Mucosa of stomach (tissue), 1 donor: ENCODE measurements around the gene GNA15.
"Not testable (repeated sequence)": the region's sequence is repeated elsewhere in the genome, so short reads cannot be mapped to it uniquely, and the experiment has no call there.

ENCODE experiments used
- H3K27me3 ChIP-seq: one replicate; pipeline ENCODE4 v1.7.0; 2013; ENCODE audit warnings: mild to moderate bottlenecking, low read length; ENCODE audit not compliant: control insufficient read depth, insufficient read depth
- H3K36me3 ChIP-seq: one replicate; pipeline ENCODE4 v1.7.0; 2013; ENCODE audit warnings: low read length; ENCODE audit not compliant: control insufficient read depth, insufficient read depth
- H3K4me1 ChIP-seq: one replicate; pipeline ENCODE4 v1.7.0; 2013; ENCODE audit warnings: mild to moderate bottlenecking, low read length; ENCODE audit not compliant: control insufficient read depth, insufficient read depth
- H3K4me3 ChIP-seq: one replicate; pipeline ENCODE4 v1.7.0; 2013; ENCODE audit warnings: low read length
- H3K9ac ChIP-seq: one replicate; pipeline ENCODE4 v1.7.0; 2013; ENCODE audit warnings: mild to moderate bottlenecking, low read length, moderate library complexity
- H3K9me3 ChIP-seq: one replicate; pipeline ENCODE4 v1.7.0; 2013; ENCODE audit warnings: mild to moderate bottlenecking, low read length, moderate library complexity; ENCODE audit not compliant: control insufficient read depth
- donor health status: Pancreatic carcinoma.

Gene GNA15

DNA sequence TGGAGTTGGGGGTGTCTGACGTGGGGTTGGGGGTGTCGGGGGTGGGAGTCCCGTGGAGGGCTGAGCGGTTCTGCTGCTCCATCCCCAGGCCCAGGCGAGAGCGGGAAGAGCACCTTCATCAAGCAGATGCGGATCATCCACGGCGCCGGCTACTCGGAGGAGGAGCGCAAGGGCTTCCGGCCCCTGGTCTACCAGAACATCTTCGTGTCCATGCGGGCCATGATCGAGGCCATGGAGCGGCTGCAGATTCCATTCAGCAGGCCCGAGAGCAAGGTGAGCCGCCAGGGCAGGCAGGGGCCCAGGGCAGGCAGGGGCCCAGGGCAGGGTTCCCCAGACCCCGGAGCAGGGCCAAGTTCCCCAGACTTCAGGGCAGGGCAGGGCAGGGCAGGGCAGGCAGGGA is 12.7 kb downstream of the GNA15 start:
- no peaks in the 10 kb centered on the region for H3K36me3 ChIP-seq
- no peak overlapping the region for H3K9ac ChIP-seq
- no peaks in the 10 kb centered on the region for H3K9me3 ChIP-seq
- H3K4me1 ChIP-seq: no peaks in the 10 kb centered on the region
- H3K27me3 ChIP-seq: no peaks in the 10 kb centered on the region
- H3K4me3 ChIP-seq: no peak overlapping the region

DNA sequence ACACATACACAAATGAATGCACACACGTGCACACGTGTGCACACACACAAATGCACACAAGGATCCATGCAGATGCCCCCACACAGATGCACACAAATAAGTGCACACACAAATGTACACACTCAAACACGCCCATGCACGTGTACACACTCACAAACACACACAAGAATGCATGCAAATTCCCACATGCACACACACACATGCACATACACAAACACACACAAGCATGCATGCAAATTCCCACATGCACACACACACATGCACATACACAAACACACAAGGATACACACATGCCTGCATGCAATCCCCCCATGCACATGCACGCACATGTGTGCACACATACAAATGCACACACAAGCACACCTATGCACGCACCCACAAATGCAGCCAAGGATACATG is 13.3 kb downstream of the GNA15 start:
- Histone ChIP-seq H3K4me1 (no peaks in the 10 kb centered on the region), H3K36me3 (no peaks in the 10 kb centered on the region), H3K9ac (no peak overlapping the region), H3K4me3 (no peak overlapping the region), H3K9me3 (no peaks in the 10 kb centered on the region), H3K27me3 (no peaks in the 10 kb centered on the region)

DNA sequence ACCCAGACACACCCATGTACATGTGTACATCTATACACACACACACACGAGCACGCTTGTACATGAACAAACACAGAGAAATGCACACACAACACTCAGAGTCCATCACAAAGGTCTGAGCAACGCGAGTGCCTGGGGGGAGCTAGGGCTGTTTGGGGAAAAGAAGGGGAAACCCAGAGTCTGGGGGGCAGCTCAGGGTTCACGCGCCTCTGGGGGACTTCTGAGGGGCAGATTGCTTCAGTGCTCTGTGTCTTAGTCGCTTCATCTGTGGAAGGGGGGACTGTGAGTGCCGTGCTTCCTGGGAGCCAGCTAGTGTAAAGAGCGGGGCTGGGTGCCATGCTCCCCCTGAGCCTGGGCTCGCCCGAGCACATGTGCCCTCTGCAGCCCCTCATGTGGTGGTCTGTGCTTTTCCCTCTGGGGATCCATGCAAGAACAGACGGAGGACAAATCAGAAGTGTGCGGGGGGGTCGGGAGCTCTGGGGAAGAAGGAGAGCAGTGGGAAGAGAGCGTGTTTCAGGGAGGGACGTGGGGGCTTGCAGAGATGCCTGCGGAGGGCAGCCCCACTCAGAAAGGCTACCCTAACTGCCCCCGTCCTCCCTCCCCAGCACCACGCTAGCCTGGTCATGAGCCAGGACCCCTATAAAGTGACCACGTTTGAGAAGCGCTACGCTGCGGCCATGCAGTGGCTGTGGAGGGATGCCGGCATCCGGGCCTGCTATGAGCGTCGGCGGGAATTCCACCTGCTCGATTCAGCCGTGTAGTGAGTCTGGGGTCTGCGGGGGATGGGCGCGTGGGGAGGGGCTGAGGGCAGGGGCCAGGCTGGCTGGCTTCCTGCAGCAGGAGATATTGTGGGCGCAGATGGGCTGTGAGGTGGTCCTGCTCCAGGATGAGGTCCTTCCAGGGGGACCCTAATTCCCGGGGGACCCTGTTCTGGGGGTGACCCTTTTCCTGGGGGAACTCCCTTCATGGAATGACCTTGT is 14.0 kb downstream of the GNA15 start:
- Histone ChIP-seq H3K9ac (no peak overlapping the region), H3K4me1 (no peaks in the 10 kb centered on the region), H3K4me3 (no peak overlapping the region), H3K36me3 (no peaks in the 10 kb centered on the region), H3K9me3 (no peaks in the 10 kb centered on the region), H3K27me3 (no peaks in the 10 kb centered on the region)

DNA sequence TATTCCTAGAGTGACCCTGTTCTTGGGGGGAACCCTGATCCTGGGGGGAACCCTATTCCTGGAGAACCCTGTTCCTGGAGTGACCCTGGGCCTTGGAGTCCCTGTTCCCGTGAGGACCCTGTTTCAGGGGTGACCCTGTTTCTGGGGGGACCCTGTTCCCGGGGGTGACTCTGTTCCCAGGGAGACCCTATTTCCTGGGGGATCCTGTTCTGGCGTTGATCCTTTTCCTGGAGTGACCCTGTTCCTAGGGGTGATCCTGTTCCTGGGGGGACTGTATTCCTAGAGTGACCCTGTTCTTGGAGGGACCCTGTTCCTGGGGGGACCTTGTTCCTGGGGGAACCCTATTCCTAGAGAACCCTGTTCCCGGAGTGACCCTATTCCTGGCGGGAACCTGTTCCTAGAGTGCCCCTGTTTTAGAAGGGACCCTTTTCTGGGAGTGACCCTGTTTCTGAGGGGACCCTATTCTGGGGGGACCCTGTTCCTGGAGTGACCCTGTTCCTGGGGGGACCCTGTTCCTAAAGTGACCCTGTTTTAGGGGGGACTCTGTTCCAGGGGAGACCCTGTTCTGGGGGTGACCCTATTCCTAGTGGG is 15.0 kb downstream of the GNA15 start:
- H3K9ac ChIP-seq: no peak overlapping the region
- H3K27me3 ChIP-seq: no peaks in the 10 kb centered on the region
- H3K4me1 ChIP-seq: no peaks in the 10 kb centered on the region
- H3K4me3 ChIP-seq: no peak overlapping the region
- H3K9me3 ChIP-seq: no peaks in the 10 kb centered on the region
- H3K36me3 ChIP-seq: peaks cover 1% of the 10 kb centered on the region

DNA sequence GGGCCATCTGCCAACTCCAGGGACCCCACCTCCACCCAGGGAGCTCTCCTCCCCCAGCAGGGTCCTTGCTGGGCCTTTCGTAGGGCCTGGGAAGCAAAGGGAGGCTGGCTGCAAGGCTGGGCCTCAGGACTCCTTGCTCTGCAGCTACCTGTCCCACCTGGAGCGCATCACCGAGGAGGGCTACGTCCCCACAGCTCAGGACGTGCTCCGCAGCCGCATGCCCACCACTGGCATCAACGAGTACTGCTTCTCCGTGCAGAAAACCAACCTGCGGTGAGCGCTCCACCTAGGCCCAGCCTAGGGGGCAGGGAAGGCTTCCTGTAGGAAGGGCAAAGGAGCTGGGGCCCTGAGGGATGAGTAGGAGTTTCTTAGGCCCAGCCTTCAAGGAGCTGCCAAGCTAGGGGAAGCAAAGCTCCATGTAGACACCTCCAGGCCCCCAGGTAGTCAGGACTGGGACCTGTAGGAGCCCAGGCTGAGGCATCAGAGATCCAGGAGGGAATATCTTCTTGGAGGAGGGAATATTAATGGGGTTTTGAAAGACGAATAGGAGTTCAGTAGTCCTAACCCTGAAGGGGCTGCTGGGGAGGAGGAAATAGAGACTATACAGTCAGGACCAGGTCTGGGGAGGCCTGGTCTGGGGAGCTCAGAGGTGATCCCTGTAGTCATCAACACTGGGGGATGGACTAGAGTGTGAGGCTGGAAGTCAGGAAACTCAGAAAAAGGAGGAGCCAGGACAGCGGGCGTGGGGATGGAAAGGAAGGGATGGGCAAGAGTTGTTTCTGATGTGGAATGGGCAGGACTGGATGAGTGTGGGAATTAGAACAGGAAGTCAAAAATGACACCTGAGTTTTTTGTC is 16.0 kb downstream of the GNA15 start:
- Histone ChIP-seq H3K9ac (no peak overlapping the region), H3K4me3 (no peak overlapping the region), H3K9me3 (no peaks in the 10 kb centered on the region), H3K27me3 (no peaks in the 10 kb centered on the region), H3K36me3 (peaks cover 6% of the 10 kb centered on the region), H3K4me1 (no peaks in the 10 kb centered on the region)

DNA sequence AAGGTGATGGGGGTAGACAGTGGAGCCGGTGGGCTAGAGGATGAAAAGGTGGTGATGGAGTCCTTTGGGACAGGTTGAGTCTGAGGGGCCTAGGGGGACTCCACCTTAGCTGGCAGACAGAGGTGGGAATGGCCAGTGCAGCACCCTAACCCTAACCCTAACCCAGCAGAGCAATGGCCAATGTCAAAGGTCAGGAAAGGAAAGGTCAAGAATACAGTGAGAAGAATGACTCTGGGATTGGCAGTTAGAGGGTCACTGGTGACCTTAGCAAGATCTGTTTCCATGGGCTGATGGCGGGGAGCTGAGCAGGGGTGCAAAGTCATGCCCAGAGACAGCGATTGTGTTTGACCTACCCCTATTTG is 16.6 kb downstream of the GNA15 start:
- Histone ChIP-seq H3K9ac (no peak overlapping the region), H3K27me3 (no peaks in the 10 kb centered on the region), H3K9me3 (no peaks in the 10 kb centered on the region), H3K36me3 (peaks cover 6% of the 10 kb centered on the region), H3K4me3 (no peak overlapping the region), H3K4me1 (no peaks in the 10 kb centered on the region)

DNA sequence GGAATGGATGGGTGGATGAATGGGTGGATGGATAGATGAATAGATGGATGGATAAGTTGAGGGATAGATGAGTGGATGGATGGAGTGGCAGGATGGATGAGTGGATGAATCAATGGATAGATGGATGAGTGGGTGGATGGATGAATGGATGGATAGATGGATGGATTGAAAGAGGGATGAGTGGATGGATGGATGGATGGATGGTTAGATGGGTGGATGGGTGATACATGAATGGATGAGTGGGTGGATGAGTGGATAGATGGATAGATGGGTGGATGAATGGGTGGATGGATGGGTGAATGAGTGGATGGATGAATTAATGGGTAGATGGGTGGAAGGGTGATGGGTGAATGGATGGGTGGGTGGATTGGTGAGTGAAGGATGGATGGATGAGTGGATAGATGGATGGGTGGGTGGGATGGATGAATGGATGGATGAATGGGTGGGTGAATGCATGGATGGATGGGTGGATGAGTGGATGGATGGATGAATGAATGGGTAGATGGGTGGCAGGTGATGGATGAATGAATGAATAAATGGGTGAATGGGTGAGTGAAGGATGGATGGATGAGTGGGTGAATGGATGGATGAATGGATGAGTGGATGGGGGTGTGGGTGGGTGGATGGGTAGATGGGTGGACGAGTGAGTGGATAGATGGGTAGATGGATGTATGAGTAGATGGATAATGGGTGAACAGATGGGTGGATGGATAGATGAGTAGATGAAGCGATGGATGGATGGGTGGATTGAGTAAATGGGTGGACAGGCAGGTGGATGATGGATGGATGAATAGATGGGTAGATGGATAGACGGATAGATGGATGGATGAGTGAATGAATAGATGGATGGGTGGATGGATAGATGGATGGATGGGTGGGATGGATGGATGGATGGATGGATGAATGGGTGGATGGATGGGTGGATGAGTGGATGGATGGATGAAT is 17.7 kb downstream of the GNA15 start:
- H3K9me3 ChIP-seq: no peaks in the 10 kb centered on the region
- no peaks in the 10 kb centered on the region for H3K4me1 ChIP-seq
- no peak overlapping the region for H3K9ac ChIP-seq
- peaks cover 6% of the 10 kb centered on the region for H3K36me3 ChIP-seq
- no peaks in the 10 kb centered on the region for H3K27me3 ChIP-seq
- H3K4me3 ChIP-seq: no peak overlapping the region

DNA sequence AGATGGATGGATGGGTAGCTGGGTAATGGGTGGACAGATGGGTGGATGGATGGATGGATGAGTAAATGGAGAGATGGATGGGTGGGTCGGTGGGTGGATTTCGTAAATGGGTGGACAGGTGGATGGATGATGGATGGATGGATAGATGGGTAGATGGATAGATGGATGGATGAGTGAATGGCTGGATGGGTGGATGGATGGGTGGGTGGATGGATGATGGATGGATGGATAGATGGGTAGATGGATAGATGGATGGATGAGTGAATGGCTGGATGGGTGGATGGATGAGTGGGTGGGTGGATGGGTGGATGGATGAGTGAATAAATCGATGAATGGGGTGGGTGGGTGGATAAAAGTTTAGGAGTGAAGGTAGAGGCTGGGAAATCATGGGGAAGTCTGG is 18.6 kb downstream of the GNA15 start:
- H3K9me3 ChIP-seq, H3K36me3 ChIP-seq, H3K9ac ChIP-seq, H3K27me3 ChIP-seq, H3K4me3 ChIP-seq, H3K4me1 ChIP-seq: not testable (repeated sequence)

DNA sequence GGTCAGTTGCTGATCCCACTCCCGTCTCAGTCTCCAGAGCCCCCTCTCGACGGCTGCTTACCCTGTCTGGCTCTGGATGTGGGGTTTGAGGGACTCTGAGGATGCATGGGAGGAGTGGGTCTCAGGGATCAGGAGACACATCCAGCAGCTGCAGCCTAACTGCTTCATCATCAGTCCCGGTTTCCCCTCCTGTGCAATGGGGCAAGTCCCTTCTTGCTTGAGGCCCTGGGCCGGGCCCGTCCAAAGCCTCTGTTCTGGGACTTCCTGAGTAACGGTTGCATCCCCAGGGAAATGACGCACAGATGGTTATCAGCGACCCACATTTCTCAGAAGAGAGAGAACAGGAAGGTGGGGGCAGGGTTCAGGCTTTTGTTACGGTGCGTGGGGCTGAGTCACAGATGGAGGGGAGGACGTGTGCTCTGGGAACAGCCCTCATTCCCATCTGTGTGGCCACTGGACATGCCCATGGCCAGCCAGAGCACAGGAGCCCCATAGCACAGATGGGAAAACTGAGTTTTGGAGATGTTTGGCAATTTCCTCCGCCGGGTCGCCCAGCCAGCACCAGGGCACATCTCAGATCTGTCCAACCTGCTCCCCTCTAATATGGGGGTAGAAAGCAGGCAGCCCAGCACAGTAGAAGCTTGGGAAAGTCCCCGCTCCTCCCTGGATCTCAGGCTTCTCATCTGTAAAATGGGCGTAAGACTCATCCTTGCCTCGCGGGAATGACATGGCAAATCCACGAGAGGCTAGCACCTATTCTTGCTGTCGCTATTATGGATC is 19.3 kb downstream of the GNA15 start:
- Histone ChIP-seq H3K9me3 (no peaks in the 10 kb centered on the region), H3K4me3 (no peak overlapping the region), H3K27me3 (no peaks in the 10 kb centered on the region), H3K36me3 (peaks cover 6% of the 10 kb centered on the region), H3K9ac (no peak overlapping the region), H3K4me1 (no peaks in the 10 kb centered on the region)

DNA sequence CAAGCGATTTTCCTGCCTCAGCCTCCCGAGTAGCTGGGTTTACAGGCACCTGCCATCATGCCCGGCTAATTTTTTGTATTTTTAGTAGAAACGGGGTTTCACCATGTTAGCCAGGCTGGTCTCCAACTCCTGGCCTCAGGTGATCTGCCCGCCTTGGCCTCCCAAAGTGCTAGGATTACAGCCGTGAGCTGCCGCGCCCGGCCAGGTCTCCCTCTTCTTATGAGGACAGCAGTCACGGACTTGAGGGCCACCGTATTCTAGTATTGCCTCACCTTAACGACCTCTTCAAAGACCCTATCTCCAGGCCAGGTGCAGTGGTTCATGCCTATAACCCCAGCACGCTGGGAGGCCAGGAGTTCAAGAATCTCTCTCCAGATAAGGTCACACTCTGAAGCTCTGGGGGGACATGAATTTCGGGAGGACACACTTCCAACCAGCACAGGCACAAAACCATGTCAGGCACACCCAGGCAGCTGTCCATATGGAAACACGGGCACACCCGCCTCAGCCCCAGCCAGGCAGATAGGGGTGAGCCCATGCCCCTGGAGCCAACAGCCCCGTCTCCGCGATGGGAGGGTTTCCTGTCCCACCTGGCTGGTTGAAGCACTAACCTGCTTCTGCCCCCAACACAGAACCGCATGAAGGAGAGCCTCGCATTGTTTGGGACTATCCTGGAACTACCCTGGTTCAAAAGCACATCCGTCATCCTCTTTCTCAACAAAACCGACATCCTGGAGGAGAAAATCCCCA is 21.4 kb downstream of the GNA15 start:
- peaks cover 6% of the 10 kb centered on the region for H3K36me3 ChIP-seq
- no peaks in the 10 kb centered on the region for H3K27me3 ChIP-seq
- no peaks in the 10 kb centered on the region for H3K4me1 ChIP-seq
- H3K4me3 ChIP-seq: no peak overlapping the region
- H3K9me3 ChIP-seq: no peaks in the 10 kb centered on the region
- H3K9ac ChIP-seq: no peak overlapping the region
